NOMO-1 treated with dmso at 0.1 percent for 144 hours (cell line): ENCODE results near the gene PDE9A.

ENCODE experiments used
- DNase-seq: peaks from one replicate; lab custom pipeline; 2025; ENCODE audit not compliant: unreplicated experiment; lab: John Stamatoyannopoulos, UW

PDE9A gene

GRCh38 chr21:42815217-42815616, 161.8 kb downstream of the PDE9A start:
- DNase-seq, result no peak

- DNase-seq, result peak; percentile 3
These were observed 164.9 kb downstream of the PDE9A start for GRCh38 chr21:42818328-42818749.

DNA sequence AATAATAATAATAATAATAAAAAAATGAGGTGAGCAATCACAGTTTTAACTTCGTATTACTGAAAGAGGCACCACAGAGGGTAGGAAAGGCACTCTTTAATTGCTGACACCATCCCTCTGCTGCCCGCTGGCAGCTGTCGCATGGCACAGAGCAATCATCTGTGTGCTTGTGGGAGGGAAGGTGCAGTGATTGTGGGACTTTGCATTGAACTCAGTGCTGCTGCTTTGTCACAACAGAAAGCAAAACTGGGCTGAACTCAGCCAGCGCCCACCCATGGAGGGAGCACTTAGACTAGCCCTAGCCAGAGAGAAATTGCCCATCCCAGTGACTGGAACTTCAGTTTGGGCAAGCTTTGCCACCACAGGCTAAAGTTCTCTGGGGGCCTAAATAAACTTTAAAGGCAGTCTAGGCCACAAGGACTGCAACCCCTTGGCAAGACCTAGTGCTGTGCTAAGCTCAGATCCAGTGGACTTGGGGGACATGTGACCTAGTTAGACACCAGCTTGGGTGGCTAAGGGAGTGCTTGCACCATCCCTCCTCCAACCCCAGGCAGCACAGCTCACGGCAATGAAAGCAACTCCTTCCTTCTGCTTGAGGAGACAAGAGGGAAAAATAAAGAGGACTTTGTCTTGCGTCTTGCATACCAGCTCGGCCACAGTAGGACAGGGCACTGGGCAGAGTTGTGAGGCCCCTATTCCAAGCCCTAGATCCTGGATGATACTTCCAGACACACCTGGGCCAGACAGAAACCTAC, 166.6 kb downstream of the PDE9A start:
- no peak for DNase-seq

DNA sequence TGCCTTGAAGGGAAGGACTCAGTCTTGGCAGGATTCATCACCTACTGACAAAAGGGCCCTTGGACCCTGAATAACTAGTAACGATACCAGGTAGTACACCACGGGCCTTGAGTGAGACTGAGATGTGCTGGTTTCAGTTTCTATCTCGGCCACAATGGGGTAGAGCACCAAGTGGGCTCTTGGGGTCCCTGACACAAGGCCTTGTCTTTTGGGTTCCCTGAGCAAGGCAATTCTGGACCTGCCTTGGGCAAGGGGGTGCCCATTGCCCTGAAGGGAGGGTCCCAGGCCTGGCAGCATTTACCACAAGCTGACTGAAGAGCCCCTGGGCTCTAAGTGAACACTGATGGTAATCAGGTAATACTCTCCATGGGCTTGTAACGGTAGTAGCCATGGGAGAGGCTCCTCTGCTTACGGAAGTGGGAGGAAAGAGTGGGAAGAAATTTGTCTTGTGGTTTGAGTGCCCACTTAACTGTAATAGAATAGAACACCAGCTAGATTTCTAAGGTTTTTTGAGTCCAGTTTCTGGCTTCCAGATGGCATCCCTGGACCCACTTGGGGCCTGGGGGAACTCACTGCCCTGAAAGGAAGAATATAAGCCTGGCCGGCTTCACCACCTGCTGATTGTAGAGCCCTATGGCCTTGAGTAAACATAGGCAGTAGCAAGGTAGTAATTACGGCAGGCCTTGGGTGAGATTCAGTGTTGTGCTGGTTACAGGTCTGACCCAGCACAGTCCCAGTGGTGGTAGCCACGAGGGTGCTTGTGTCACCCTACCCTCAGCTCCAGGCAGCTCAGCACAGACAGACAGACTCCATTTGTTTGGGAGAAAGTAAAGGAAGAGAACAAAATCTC, 167.4 kb downstream of the PDE9A start:
- no peak for DNase-seq
